Hypothalamus (tissue), 51 donors: Measurements from ENCODE around the gene CNOT1.
"Not testable (repeated sequence)": the region's sequence is repeated elsewhere in the genome, so short reads cannot be mapped to it uniquely, and the experiment has no call there.

Experiments used
- DNase-seq, 51 donors: peaks; one replicate each; lab custom pipeline; 2025; lab: John Stamatoyannopoulos, UW

Gene CNOT1

GRCh38 chr16:58503863-58504688, 125.5 kb downstream of the CNOT1 start:
- no peak for DNase-seq

GRCh38 chr16:58503166-58503862, 126.3 kb downstream of the CNOT1 start:
- DNase-seq = no peak

GRCh38 chr16:58502217-58502921, 127.3 kb downstream of the CNOT1 start:
- DNase-seq = no peak

GRCh38 chr16:58501242-58502131, 128.1 kb downstream of the CNOT1 start:
- peak in 32 of 51 donors; percentile 22 to 74 (median 54) for DNase-seq

GRCh38 chr16:58500430-58501241, 129.0 kb downstream of the CNOT1 start:
- DNase-seq = peak in 9 of 51 donors; percentile 26 to 65 (median 55)

- DNase-seq = peak in 49 of 51 donors; percentile 34 to 98 (median 88)
Measured at GRCh38 chr16:58499615-58500351, 129.8 kb downstream of the CNOT1 start, which contains the start of gene NDRG4. Gene NDRG4 (plus strand): TSS chr16:58500143. CDS start chr16:58500249, 106 bp downstream.

- no peak for DNase-seq
Measured at GRCh38 chr16:58499092-58499511, 130.5 kb downstream of the CNOT1 start.

GRCh38 chr16:58498341-58499091, 131.1 kb downstream of the CNOT1 start:
- DNase-seq = peak in 1 of 51 donors; percentile 8

- DNase-seq = no peak
Measured at GRCh38 chr16:58497935-58498334, 131.7 kb downstream of the CNOT1 start.

GRCh38 chr16:58497468-58497867, 132.2 kb downstream of the CNOT1 start:
- no peak for DNase-seq

GRCh38 chr16:58495521-58496331, 133.9 kb downstream of the CNOT1 start:
- DNase-seq = peak in 45 of 51 donors; percentile 35 to 93 (median 80)

GRCh38 chr16:58494981-58495520, 134.6 kb downstream of the CNOT1 start:
- DNase-seq = peak in 45 of 51 donors; percentile 51 to 94 (median 84)

- peak in 2 of 51 donors; percentile 11 to 50 for DNase-seq
Measured at GRCh38 chr16:58493756-58494431, 135.7 kb downstream of the CNOT1 start.

- DNase-seq = peak in 7 of 51 donors; percentile 3 to 34 (median 22)
Measured at GRCh38 chr16:58492735-58493134, 136.9 kb downstream of the CNOT1 start.

- DNase-seq = no peak
Measured at GRCh38 chr16:58492066-58492465, 137.6 kb downstream of the CNOT1 start.

- not testable (repeated sequence) for DNase-seq
Measured at GRCh38 chr16:58490539-58490938, 139.1 kb downstream of the CNOT1 start.
